ENCODE measurements around the gene TMC3. TPM values are rescaled to one million over a fixed set of nuclear protein-coding genes. Genes with fewer than 3 reads are reported as not detected.

The TMC3 gene
- total and polyA plus RNA-seq, 9 of the 15 experiments (the other 6 are each of a cell fraction or from before 2014, with no cell fraction given) = 0.01 to 0.14 TPM; not detected in 7

DNA sequence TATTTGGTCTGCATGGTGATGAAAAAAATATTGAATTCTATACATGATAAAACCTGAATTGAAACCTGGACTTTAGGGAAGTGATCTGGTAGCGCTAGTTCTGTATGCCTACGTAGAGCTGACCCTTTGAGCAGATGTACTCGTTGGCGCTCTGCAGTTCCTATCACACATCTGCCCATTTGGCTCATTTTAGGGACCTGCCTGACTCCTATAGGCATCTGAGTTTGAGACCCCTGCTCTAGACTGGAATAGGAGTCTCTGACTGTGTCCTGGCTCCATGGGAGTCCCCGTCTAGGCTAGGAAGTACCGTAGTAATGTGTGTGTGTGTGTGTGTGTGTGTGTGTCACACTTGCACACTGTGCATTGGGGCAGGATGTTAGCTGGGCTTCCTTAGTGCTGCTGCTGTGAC lies 71.3 kb downstream of the TMC3 start (continued):
- TF ChIP-seq, protein P1, sequence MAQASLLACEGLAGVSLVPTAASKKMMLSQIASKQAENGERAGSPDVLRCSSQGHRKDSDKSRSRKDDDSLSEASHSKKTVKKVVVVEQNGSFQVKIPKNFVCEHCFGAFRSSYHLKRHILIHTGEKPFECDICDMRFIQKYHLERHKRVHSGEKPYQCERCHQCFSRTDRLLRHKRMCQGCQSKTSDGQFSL (CRISPR knock-in tag; IDR thresholded peaks at IDR 0.05) = no peak
- TF ChIP-seq, protein P1 (tag; IDR thresholded peaks at IDR 0.05) = no peak
- TF ChIP-seq ZNF316 (IDR thresholded peaks at IDR 0.05) (no peak), MAFF (IDR thresholded peaks at IDR 0.05; ENCODE audit: low read length) (no peak)

DNA sequence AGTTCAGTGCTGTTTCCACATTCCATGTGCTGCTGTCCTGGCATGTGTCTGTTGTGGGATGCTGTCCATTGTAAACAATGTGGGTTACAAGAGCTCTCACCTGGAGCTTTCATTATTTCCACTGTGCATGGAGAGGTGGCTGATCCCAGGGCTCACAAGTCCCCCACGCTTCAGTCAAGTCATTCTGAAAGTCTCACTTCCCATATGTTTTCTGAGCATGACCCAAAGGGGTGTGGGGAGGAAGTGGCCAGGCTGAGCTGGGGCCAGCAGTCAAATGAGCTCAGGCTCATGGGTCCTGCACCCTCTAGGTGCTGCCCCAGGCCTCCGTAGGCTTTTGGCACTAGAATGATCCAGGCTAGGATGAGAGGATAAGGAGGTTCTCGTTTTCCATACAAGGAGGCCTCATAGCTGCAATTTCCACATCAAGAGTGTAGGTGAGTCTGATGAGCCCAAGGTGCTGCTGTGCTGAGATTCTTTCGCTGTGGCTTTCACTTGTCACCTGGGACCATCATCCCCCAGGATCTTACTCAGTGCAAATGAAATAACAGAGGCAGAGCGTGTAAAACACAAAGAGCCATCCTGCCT lies 72.1 kb downstream of the TMC3 start:
- TF ChIP-seq NFIC (IDR thresholded peaks at IDR 0.05) = no peak
- peak; percentile 12; the same call in 1 of the 2 replicates for TF ChIP-seq SPI1 (IDR thresholded peaks at IDR 0.05; ENCODE audit: borderline replicate concordance, low read depth, low read length)
- no peak for TF ChIP-seq GTF2E2 (tag; IDR thresholded peaks at IDR 0.05)
- TF ChIP-seq, protein P2, sequence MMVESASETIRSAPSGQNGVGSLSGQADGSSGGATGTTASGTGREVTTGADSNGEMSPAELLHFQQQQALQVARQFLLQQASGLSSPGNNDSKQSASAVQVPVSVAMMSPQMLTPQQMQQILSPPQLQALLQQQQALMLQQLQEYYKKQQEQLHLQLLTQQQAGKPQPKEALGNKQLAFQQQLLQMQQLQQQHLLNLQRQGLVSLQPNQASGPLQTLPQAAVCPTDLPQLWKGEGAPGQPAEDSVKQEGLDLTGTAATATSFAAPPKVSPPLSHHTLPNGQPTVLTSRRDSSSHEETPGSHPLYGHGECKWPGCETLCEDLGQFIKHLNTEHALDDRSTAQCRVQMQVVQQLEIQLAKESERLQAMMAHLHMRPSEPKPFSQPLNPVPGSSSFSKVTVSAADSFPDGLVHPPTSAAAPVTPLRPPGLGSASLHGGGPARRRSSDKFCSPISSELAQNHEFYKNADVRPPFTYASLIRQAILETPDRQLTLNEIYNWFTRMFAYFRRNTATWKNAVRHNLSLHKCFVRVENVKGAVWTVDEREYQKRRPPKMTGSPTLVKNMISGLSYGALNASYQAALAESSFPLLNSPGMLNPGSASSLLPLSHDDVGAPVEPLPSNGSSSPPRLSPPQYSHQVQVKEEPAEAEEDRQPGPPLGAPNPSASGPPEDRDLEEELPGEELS (CRISPR knock-in tag; IDR thresholded peaks at IDR 0.05; ENCODE audit: borderline replicate concordance) = no peak
- no peak for TF ChIP-seq SIRT6 (IDR thresholded peaks at IDR 0.05; ENCODE audit: low read depth, low read length)
- no peaks in the 10 kb centered on the region for H3K4me1 ChIP-seq (replicated peaks in 1 of 2; ENCODE audit: control insufficient read depth in 2 of 2, insufficient read depth in 2 of 2, low read length in 2 of 2)
- peaks cover 20% of the 10 kb centered on the region; the same call in 1 of the 3 replicates for H3K36me3 ChIP-seq (ENCODE audit: control insufficient read depth, insufficient read depth, low read length)
- no peaks in the 10 kb centered on the region for H3K9me1 ChIP-seq (ENCODE audit: control insufficient read depth, insufficient read depth, low read length)
- in situ Hi-C loops (cut with MboI) = no loop called here
- ATAC-seq (no peak), FAIRE-seq (no peak), DNase-seq (ENCODE audit: extremely low read depth in 1 of 4, low spot score in 3 of 4) (no peak)
- no peaks in the 10 kb centered on the region; the same call in 1 of the 2 replicates for H4K20me1 ChIP-seq (replicated peaks; ENCODE audit: control insufficient read depth, insufficient read depth, low read length)
- H2AFZ ChIP-seq (ENCODE audit: low read depth, low read length) = no peak overlapping the region
- BruUV-seq (replicated peaks) = no TSS peak
- no peaks in the 10 kb centered on the region for H3K9me3 ChIP-seq (replicated peaks; ENCODE audit: control insufficient read depth, insufficient read depth, low read depth, low read length)
- no peaks in the 10 kb centered on the region for H3K27me3 ChIP-seq (ENCODE audit: control insufficient read depth in 2 of 2, insufficient read depth in 2 of 2, low read length in 2 of 2)
- no peak overlapping the region for H3K9ac ChIP-seq (ENCODE audit: insufficient read depth in 1 of 2, low read depth in 2 of 2, low read length in 2 of 2)
- 16% methylated on average over 5 of the region's 5 CpGs for WGBS (ENCODE audit: insufficient coverage, low coverage, missing lambda C conversion rate)
- intact Hi-C loops (cut with micrococcal nuclease) = no loop called here
- no peak overlapping the region for H3K4me3 ChIP-seq
- no peak overlapping the region for H3K4me2 ChIP-seq (ENCODE audit: insufficient read depth, low read length)
- no peak overlapping the region for H3K27ac ChIP-seq (ENCODE audit: extremely low read depth, low read depth, low read length)
- ChIA-PET CTCF (ENCODE audit: low intra/inter-chr PET ratio) (no interaction called here), POLR2A (interaction anchor here (1.0 kb wide), 1 partner anchor 12 kb away, joined by 3 read pairs; no protein-coding TSS in a partner anchor)
- H3K79me2 ChIP-seq (ENCODE audit: control insufficient read depth, insufficient read depth, low read length) = no peaks in the 10 kb centered on the region
